Karpas-422 (cell line): ENCODE results near the gene CHGA. TPM values are rescaled to one million over a fixed set of nuclear protein-coding genes. Genes with fewer than 3 reads are reported as not detected.

ENCODE experiments used
- DNase-seq: peaks from one replicate; pipeline ENCODE4 v3.0.0-alpha.2; 2015
- H2AFZ ChIP-seq: fragments of 200-600 bp; sonication (generic); 2 replicates; pipeline ENCODE4 v1.6.1; 2014; ENCODE audit warnings: antibody characterized with exemption, low read length, mixed read lengths
- H3K27ac ChIP-seq: fragments of 200-600 bp; sonication (generic); 2 replicates; pipeline ENCODE4 v1.5.1; 2014; ENCODE audit warnings: mild to moderate bottlenecking, low read length, moderate library complexity
- H3K27me3 ChIP-seq: fragments of 200-600 bp; sonication (generic); 2 replicates; pipeline ENCODE4 v1.6.1; 2014; ENCODE audit warnings: low read length, mixed read lengths
- H3K36me3 ChIP-seq: fragments of 200-600 bp; sonication (generic); 2 replicates; pipeline ENCODE4 v1.6.1; 2014; ENCODE audit warnings: low read length, mixed read lengths; ENCODE audit not compliant: insufficient read depth
- H3K4me1 ChIP-seq: fragments of 200-600 bp; sonication (generic); 2 replicates; pipeline ENCODE4 v1.6.1; 2014; ENCODE audit warnings: mild to moderate bottlenecking, low read length, mixed read lengths
- H3K4me2 ChIP-seq: fragments of 200-600 bp; sonication (generic); 2 replicates; pipeline ENCODE4 v1.6.1; 2014; ENCODE audit warnings: low read length, low read depth, mild to moderate bottlenecking; ENCODE audit not compliant: poor library complexity, severe bottlenecking
- H3K4me3 ChIP-seq: fragments of 200-600 bp; sonication (generic); 2 replicates; pipeline ENCODE4 v1.5.1; 2014; ENCODE audit warnings: mild to moderate bottlenecking, antibody characterized with exemption, low read length, mixed read lengths
- H3K79me2 ChIP-seq: fragments of 200-600 bp; sonication (generic); 2 replicates; pipeline ENCODE4 v1.6.1; 2014; ENCODE audit warnings: mild to moderate bottlenecking, low read length, mixed read lengths
- H3K9ac ChIP-seq: fragments of 200-600 bp; sonication (generic); 2 replicates; pipeline ENCODE4 v1.6.0; 2014; ENCODE audit warnings: low read length
- H3K9me2 ChIP-seq: fragments of 200-600 bp; sonication (generic), shearing (Covaris generic); replicated peaks from 2 replicates; pipeline ENCODE4 v1.6.0; 2014; ENCODE audit warnings: mild to moderate bottlenecking, low read length, moderate library complexity; ENCODE audit not compliant: insufficient read depth
- H3K9me3 ChIP-seq: fragments of 300-700, 200-600 bp; sonication (generic); 2 replicates; pipeline ENCODE4 v1.6.1; 2014; ENCODE audit warnings: low read length, mixed read lengths
- H4K20me1 ChIP-seq: fragments of 200-600 bp; sonication (generic); 2 replicates; pipeline ENCODE4 v1.6.1; 2014; ENCODE audit warnings: mild to moderate bottlenecking, antibody characterized with exemption, low read length, low read depth; ENCODE audit not compliant: insufficient read depth
- total RNA-seq: library from RNA; depleted of rRNA; stranded (reverse); fragments of >200 nt; shearing (Covaris generic); gene quantifications from 2 replicates; pipeline ENCODE4 v1.2.3, GENCODE V29; 2014; ENCODE audit warnings: low replicate concordance

Gene CHGA
- total RNA-seq, 1 experiment from 2014 or later = not detected

DNA sequence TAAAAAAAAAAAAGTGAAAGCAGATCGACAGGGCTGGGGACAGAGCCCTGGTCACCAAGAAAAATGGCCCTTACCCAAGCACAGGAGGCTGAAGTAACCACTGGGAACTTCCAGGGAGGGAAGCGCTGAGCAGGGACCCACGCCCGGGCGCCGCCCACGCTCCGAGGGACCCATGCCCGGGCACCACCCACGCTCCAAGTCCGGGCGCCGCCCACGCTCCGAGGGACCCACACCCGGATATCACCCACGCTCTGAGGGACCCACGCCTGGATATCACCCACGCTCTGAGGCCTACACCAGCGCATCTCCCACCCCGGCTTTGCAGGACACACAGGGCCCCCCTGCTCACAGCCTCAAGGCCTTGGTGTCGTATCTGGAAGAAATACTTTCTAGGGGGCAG lies 25.7 kb downstream of the CHGA start:
- no peaks in the 10 kb centered on the region for H3K9me2 ChIP-seq
- no peaks in the 10 kb centered on the region for H3K4me1 ChIP-seq
- no peaks in the 10 kb centered on the region for H3K9me3 ChIP-seq
- peaks cover 4% of the 10 kb centered on the region; the same call in 1 of the 2 replicates for H4K20me1 ChIP-seq
- H3K4me3 ChIP-seq = no peak overlapping the region
- no peak overlapping the region for H2AFZ ChIP-seq
- H3K79me2 ChIP-seq = no peaks in the 10 kb centered on the region
- no peak overlapping the region for H3K9ac ChIP-seq
- no peaks in the 10 kb centered on the region for H3K27me3 ChIP-seq
- no peak for DNase-seq
- H3K4me2 ChIP-seq = no peak overlapping the region
- no peak overlapping the region for H3K27ac ChIP-seq
- no peaks in the 10 kb centered on the region for H3K36me3 ChIP-seq

- Histone ChIP-seq H3K36me3 (no peaks in the 10 kb centered on the region), H3K79me2 (no peaks in the 10 kb centered on the region), H3K27me3 (no peaks in the 10 kb centered on the region), H3K27ac (no peak overlapping the region), H3K9me2 (no peaks in the 10 kb centered on the region), H3K9me3 (no peaks in the 10 kb centered on the region), H3K9ac (no peak overlapping the region), H3K4me2 (no peak overlapping the region), H2AFZ (no peak overlapping the region), H4K20me1 (peaks cover under 1% of the 10 kb centered on the region; the same call in 1 of the 2 replicates), H3K4me3 (no peak overlapping the region), H3K4me1 (no peaks in the 10 kb centered on the region)
- no peak for DNase-seq
Observed at GRCh38 chr14:92949496-92950192, 26.7 kb downstream of the CHGA start.

DNA sequence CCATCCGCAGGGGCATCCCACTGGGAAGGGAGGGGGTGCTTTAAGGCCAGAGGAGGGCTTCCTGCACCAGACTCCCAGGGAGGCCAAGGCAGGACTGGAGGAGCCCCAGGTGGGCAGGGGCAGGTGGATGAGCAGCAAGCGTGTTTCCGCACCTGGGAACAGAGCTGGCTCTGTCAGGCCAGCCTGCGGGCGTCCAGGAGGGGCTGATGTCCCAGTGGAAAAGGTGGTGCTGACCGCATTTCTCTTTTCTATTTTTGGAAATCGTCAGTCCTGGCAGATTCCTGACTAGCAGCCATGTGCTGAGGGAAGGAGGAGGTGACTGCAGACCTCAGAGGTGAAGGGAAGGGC lies 27.2 kb downstream of the CHGA start:
- no peak for DNase-seq
- no peaks in the 10 kb centered on the region; the same call in 1 of the 2 replicates for H4K20me1 ChIP-seq

DNA sequence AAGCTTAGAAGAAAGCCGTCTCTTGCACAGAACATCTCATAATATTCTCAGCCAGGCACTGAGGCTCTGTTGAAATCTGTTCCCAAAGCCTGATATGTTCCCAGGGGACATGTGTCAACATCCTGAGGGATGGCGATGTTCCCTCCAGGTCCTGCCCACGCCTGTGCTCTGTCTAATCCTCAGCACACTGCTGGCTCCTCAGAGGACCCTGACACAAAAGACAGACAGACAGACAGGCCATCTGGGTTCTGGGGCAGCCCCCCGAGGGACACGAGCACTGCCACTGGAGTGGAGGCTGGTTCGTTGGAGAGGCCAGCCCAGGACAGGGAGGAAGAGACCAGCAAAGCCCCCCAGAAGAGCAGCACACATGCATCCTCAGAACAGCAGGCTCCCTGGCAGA lies 27.8 kb downstream of the CHGA start:
- Histone ChIP-seq H3K4me1 (no peaks in the 10 kb centered on the region), H3K27me3 (no peaks in the 10 kb centered on the region), H3K9ac (no peak overlapping the region), H3K27ac (no peak overlapping the region), H3K9me2 (no peaks in the 10 kb centered on the region), H3K4me2 (no peak overlapping the region), H2AFZ (no peak overlapping the region), H4K20me1 (no peaks in the 10 kb centered on the region; the same call in 1 of the 2 replicates), H3K36me3 (no peaks in the 10 kb centered on the region), H3K9me3 (no peaks in the 10 kb centered on the region), H3K4me3 (no peak overlapping the region), H3K79me2 (no peaks in the 10 kb centered on the region)
- DNase-seq = no peak

More for the DNA sequence above, 27.2 kb downstream of the CHGA start:
- Histone ChIP-seq H3K4me1 (no peaks in the 10 kb centered on the region), H3K36me3 (no peaks in the 10 kb centered on the region), H3K27ac (no peak overlapping the region), H3K9me3 (no peaks in the 10 kb centered on the region), H3K27me3 (no peaks in the 10 kb centered on the region), H3K4me2 (no peak overlapping the region), H3K9ac (no peak overlapping the region), H3K9me2 (no peaks in the 10 kb centered on the region), H2AFZ (no peak overlapping the region), H3K4me3 (no peak overlapping the region), H3K79me2 (no peaks in the 10 kb centered on the region)

DNA sequence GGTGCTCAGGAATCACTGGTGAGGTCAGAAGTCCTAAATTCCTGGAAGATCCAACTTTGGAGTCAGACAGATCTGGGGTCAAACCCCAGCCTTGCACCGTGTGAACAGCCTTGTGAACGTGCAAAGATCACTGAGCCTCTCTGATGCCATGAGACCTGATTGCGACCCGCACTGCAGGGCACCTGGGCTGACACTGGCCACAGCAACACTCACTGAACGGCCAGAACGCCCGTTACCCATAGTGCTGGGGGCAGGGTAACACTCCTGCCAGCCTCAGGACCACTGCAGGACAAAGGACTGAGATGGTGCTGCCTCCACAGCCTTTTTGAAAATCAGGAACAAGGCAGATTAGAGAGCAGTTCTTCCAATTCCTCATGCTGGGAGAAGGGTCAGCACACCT lies 28.3 kb downstream of the CHGA start:
- DNase-seq = no peak
- Histone ChIP-seq H3K4me2 (no peak overlapping the region), H3K9ac (no peak overlapping the region), H2AFZ (no peak overlapping the region), H3K27me3 (no peaks in the 10 kb centered on the region), H3K4me1 (no peaks in the 10 kb centered on the region), H3K9me3 (no peaks in the 10 kb centered on the region), H3K9me2 (no peaks in the 10 kb centered on the region), H3K79me2 (no peaks in the 10 kb centered on the region), H3K27ac (no peak overlapping the region), H3K4me3 (no peak overlapping the region), H4K20me1 (no peaks in the 10 kb centered on the region; the same call in 1 of the 2 replicates), H3K36me3 (no peaks in the 10 kb centered on the region)

DNA sequence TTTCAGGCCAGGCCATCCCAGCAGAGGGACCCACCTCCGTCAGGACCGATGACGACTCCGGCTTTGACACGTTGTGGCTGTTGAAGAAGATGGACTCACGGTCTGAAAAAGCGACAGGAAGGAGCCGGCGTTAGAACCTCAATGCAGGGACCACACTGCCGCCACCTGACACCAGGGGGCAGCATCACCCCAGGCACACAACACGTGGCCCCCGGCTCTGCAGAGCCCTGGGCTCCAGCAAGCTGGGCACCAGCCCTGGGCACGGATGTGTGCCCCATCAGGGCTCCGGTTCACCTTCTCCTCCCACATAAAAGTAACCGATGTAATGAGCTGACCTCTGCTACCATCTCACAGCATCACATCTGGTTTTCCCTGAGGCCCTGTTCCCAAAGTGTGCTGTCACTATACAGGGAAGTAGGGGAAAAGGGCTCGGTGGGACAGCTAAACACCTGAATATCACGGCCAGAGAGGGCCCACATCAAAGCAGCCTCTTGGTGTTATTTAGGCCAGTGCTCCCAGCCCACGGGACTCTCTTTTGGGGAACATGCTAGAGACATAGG lies 29.0 kb downstream of the CHGA start:
- Histone ChIP-seq H3K9me3 (no peaks in the 10 kb centered on the region), H3K9me2 (no peaks in the 10 kb centered on the region), H3K4me3 (no peak overlapping the region), H3K9ac (no peak overlapping the region), H3K27ac (no peak overlapping the region), H3K36me3 (no peaks in the 10 kb centered on the region), H3K4me1 (no peaks in the 10 kb centered on the region), H2AFZ (no peak overlapping the region), H4K20me1 (no peaks in the 10 kb centered on the region; the same call in 1 of the 2 replicates), H3K4me2 (no peak overlapping the region), H3K27me3 (no peaks in the 10 kb centered on the region), H3K79me2 (no peaks in the 10 kb centered on the region)
- peak; percentile 94 for DNase-seq

DNA sequence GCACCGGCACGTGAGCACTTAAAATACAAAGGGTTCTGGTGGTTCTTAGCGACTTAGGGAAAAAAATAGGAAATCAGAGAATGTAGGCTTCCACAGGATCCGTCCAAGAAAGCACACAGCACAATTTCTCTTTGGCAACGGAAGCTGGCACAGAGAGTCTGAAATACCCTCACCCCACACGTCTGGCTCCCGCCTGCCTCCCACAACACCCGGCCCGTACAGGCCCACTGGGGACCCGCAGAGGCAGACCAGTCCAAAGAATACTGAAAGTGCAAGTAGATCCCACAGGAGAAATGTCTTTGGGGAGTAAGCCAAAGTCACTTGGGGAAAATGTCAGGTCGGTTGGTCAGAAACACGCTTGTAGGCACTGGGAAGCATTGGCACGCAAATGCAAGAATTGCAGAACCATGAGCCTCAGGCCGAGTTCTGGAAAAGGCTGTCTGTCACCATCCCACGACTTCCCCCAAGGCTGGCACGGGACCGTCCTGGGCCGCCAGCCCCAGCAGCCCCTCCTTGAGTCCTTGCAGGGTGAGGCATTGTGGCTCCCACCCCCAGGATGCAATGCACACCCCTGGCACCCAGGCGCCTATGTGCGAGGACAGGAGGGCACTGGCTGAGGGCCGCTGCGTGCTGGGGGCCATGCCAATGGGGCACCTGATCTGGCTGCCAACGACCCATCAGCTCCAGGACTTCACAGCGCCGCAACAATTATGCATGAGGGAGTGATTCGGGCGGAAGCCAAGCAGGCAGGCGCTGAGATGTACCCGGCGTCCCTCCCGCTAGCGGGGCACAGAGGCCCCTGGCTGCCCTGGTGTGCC lies 29.7 kb downstream of the CHGA start:
- Histone ChIP-seq H3K9ac (no peak overlapping the region), H3K9me2 (no peaks in the 10 kb centered on the region), H3K4me1 (no peaks in the 10 kb centered on the region), H3K4me3 (no peak overlapping the region), H3K4me2 (no peak overlapping the region), H3K27ac (no peak overlapping the region), H3K79me2 (no peaks in the 10 kb centered on the region), H2AFZ (no peak overlapping the region), H3K27me3 (no peaks in the 10 kb centered on the region), H3K9me3 (no peaks in the 10 kb centered on the region), H3K36me3 (no peaks in the 10 kb centered on the region), H4K20me1 (no peaks in the 10 kb centered on the region; the same call in 1 of the 2 replicates)
- no peak for DNase-seq

- H3K9me3 ChIP-seq = no peaks in the 10 kb centered on the region
- H3K4me2 ChIP-seq = no peak overlapping the region
- no peaks in the 10 kb centered on the region for H3K4me1 ChIP-seq
- no peaks in the 10 kb centered on the region for H3K36me3 ChIP-seq
- no peaks in the 10 kb centered on the region for H3K9me2 ChIP-seq
- H3K79me2 ChIP-seq = no peaks in the 10 kb centered on the region
- H3K4me3 ChIP-seq = no peak overlapping the region
- DNase-seq = no peak
- no peaks in the 10 kb centered on the region for H3K27me3 ChIP-seq
- no peak overlapping the region for H3K9ac ChIP-seq
- H4K20me1 ChIP-seq = peaks cover under 1% of the 10 kb centered on the region
- no peak overlapping the region for H3K27ac ChIP-seq
- no peak overlapping the region for H2AFZ ChIP-seq
Observed at GRCh38 chr14:92953526-92953925, 30.6 kb downstream of the CHGA start.
